AG09309 (cell line): ENCODE results near the gene VSTM5.
A peak's percentile ranks its signal among the peaks of the same experiment; 100 is the strongest.

Experiments used
- DNase-seq: peaks from one replicate; pipeline ENCODE4 v3.0.0-alpha.2; 2010; ENCODE audit warnings: low read depth
- H3K4me3 ChIP-seq: 2 replicates; pipeline ENCODE4 v1.5.1; 2011; ENCODE audit warnings: mild to moderate bottlenecking, low read depth, low read length, moderate library complexity; ENCODE audit not compliant: control insufficient read depth
- CTCF ChIP-seq: IDR thresholded peaks from 2 replicates; pipeline ENCODE4 v1.5.1; 2011; ENCODE audit warnings: mild to moderate bottlenecking, low read depth, low read length, inconsistent platforms; ENCODE audit not compliant: insufficient read depth, control insufficient read depth; ENCODE audit errors: missing control alignments

VSTM5 gene

GRCh38 chr11:93842461-93842860 is 8.0 kb downstream of the VSTM5 start:
- DNase-seq = peak; percentile 46
- TF ChIP-seq CTCF = no peak
- H3K4me3 ChIP-seq = no peak overlapping the region

GRCh38 chr11:93842034-93842433 is 8.4 kb downstream of the VSTM5 start:
- no peak for DNase-seq
- no peak for TF ChIP-seq CTCF
- H3K4me3 ChIP-seq = no peak overlapping the region

GRCh38 chr11:93841446-93841845 is 9.0 kb downstream of the VSTM5 start:
- H3K4me3 ChIP-seq = no peak overlapping the region
- TF ChIP-seq CTCF = no peak
- DNase-seq = no peak

GRCh38 chr11:93840981-93841380 is 9.4 kb downstream of the VSTM5 start:
- no peak for TF ChIP-seq CTCF
- H3K4me3 ChIP-seq = no peak overlapping the region
- DNase-seq = no peak

GRCh38 chr11:93840180-93840579 is 10.2 kb downstream of the VSTM5 start:
- DNase-seq = no peak
- no peak for TF ChIP-seq CTCF
- no peak overlapping the region for H3K4me3 ChIP-seq

GRCh38 chr11:93838967-93839366 is 11.5 kb downstream of the VSTM5 start:
- no peak for TF ChIP-seq CTCF
- H3K4me3 ChIP-seq = no peak overlapping the region
- no peak for DNase-seq

- DNase-seq = no peak
- H3K4me3 ChIP-seq = no peak overlapping the region
- TF ChIP-seq CTCF = no peak
Observed at GRCh38 chr11:93832780-93833179, 17.6 kb downstream of the VSTM5 start.
